ENCODE measurements around the gene EFNA2.
A peak's percentile ranks its signal among the peaks of the same experiment; 100 is the strongest.
"Not testable (repeated sequence)": the region's sequence is repeated elsewhere in the genome, so short reads cannot be mapped to it uniquely, and the experiment has no call there.

Gene EFNA2

GRCh38 chr19:1300744-1301490 is 15.2 kb downstream of the EFNA2 start:
- DNase-seq, result no peak

GRCh38 chr19:1302533-1303239 is 17.0 kb downstream of the EFNA2 start:
- DNase-seq, result no peak

GRCh38 chr19:1304197-1304924 is 18.7 kb downstream of the EFNA2 start:
- no peak for DNase-seq

- DNase-seq, result not testable (repeated sequence)
Observed at GRCh38 chr19:1305354-1305753, 19.7 kb downstream of the EFNA2 start.

DNA sequence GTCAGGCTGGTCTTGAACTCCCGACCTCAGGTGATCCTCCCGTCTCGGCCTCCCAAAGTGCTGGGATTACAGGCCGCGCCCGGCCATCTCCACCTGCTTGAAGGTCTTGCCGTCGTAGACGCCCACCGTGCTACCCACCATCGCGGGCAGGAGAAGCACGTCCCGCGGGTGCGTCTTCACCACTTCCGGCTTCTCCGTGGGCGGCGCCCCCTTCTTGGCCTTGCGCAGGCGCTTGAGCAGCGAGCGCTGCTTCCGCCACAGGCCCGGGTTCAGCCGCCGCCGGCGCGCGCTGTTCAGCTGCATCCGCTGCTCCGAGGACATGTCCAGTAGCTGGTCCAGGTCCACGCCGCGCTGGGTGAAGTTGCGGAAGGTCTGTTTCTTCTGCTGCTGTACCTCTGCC is 21.6 kb downstream of the EFNA2 start:
- DNase-seq, result no peak

DNA sequence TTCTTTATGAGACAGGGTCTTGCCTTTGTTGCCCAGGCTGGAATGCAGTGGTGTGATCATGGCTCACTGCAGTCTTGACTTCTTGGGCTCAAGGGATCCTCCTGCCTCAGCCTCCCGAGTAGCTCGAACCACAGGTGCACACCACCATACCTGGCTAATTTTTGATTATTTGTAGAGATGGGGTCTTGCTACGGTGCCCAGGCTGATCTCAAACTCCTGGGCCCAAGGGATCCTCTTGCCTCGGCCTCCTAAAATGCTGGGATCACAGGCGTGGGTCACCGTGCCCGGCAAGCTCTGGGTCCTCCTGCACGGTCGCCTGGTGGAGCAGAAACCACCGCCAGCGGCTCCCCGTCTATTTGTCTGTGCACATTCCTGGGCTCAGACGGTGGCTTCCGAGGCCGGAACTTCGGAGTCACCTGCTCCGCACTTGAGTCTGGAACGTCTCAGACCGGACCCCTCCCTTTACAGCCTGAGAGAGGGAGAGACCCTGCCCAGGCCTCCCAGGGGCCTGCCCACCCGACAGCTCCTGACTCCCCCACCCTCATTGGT is 22.2 kb downstream of the EFNA2 start:
- no peak for DNase-seq

DNA sequence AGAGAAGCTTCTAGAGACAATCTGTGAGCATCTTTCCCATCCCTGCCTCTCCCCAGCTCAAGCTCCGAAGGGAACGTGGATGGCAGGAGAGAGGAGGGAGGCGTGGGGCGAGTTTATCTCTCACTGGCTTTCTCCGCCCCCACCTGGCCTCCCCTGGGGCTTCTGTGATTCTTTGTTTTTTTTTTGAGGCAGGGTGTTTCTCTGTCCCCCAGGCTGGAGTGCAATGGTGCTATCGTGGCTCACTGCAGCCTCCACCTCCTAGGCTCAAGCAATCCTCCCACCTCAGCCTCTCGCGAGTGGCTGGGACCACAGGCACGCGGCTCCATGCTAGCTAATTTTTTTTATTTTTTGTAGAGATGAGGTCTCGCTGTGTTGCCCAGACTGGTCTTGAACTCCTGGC is 23.0 kb downstream of the EFNA2 start:
- peak; percentile 50 for DNase-seq

DNA sequence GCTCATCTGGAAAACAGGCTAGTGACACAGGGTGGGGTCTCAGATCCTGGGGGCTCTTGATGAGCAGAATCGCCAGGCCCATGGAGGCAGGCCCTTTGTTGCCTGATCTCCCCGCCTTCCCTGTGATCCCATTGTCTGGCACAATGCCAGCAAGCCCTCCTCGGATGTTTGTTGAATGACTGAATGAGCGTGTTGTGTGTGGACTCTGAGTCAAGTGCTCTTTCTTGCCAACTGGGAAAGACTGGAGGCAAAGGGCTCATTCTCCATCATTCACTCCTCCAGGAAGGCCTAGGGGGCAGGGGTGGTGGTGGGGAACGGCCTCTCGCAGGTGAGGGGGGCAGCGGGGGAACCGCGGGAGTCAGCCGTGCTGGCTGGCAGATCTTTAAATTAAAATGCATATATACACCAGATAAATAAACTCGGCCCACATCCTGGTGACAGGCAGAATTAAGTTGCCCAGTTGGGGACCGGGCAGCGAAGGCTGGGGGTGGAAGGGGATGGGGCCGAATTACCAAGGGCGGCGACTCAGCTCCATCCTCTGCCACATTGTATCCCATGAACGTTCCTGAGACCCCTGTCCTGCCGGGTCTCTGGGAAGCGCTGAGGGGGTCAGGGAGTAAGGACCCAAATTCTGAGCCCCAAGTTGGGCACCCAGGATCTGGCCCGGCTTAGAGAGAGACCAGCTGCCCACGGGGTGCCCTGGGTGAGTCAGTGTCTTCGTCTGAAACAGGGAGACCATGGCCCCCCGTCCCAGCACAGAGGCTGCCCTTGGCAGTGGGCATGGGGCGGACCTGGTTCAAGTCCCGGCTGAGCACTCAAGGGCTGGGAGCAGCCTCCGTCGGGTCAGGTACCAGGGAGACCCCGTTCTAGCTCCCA is 24.5 kb downstream of the EFNA2 start:
- DNase-seq, result no peak

DNA sequence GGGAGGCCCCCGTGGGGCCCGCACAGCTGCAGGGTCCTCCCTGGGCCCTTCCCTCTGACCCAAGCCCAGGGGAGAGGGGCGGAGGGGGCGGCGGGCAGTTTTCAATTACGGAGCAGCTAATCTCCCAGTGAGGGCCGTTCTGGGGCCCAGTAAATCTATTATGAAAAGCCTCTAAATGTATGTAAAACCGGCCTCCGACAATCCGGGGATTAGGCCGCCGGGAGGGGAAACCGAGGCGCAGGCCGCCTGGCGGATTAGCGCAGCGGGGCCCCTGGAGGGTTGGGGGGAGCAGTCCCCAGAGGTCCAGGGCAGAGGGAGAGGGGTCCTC is 25.1 kb downstream of the EFNA2 start:
- no peak for DNase-seq

GRCh38 chr19:1311543-1312091 is 25.9 kb downstream of the EFNA2 start:
- no peak for DNase-seq

- DNase-seq, result no peak
Observed at GRCh38 chr19:1312767-1313694, 27.4 kb downstream of the EFNA2 start.

- no peak for DNase-seq
Observed at GRCh38 chr19:1313695-1314613, 28.3 kb downstream of the EFNA2 start.

DNA sequence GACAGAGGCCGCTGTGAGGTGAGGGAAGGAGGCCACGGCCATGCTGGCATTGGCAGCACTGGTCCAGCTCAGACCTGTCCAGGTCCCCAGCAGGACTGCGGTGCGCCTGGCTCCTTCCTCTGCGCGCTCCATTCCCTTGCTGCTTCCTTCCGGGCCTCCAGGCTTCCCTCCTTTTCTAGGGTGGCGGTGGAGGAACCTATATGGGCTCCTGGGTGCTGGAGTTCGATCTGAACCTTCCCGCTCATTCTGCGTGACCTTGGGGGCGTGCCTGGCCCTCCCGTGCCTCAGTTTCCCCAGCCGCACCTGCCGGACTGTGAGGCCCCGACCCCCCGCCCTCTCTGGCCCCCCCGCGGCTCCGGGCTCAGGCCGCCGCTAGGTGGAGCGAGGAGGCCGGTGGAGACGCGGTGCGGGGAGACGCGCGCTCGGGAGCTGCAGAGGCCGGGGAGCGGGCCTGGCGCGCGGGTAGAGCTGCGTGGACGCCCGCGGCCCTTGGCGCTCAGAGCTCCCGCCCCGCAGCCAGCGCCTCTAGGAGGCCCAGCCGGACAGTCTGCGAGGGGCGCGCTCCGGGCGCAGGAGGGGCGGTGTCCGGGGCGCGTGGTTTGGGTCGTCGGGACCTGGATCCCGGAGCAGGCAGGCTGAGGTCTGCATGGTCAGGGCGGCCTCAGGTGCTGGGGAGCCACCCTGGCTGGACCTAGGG is 29.9 kb downstream of the EFNA2 start:
- no peak for DNase-seq

DNA sequence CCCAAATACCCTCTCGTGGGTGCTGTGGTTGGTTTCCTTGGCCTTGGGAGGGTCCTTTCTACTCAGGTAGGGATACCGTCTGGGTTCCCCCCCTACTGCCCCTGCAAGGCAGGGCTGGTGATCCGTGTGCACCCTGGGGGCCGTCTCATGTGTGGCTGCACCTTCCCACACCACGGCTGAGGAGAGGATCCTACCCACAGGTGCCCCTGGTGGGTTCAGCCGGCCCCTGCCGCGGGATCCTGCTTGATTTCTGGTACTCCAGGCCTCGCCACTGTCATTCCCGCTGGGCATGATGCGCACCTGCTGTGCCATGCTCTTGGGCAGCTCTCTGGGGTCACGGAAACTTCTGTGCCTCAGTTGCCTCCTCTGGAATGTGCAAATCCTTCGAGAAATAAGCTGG is 30.8 kb downstream of the EFNA2 start:
- DNase-seq, result no peak

GRCh38 chr19:1317274-1318003 is 31.8 kb downstream of the EFNA2 start:
- no peak for DNase-seq

- DNase-seq, result no peak
Observed at GRCh38 chr19:1318678-1319471, 33.2 kb downstream of the EFNA2 start.

GRCh38 chr19:1320282-1320650 is 34.6 kb downstream of the EFNA2 start:
- DNase-seq, result not testable (repeated sequence)

DNA sequence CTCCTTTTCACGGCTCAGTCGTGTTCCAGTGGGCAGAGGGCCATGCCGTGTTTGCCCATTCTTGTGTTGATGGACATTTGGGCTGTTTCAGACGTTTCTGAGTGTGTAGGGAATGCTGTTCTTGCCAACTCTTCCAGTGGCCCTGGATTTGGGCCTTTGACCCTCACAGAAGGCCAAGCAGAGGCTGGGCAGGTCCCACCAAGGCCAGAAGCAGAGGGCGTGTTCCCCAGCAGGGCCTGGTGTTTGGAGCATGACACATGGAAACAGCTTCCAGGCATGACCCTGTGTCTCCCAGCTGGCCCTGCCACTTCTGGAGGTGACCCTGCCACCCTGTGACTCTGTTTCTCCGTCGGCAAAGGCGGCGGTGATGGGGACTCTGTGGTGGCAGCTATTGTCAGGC is 35.9 kb downstream of the EFNA2 start:
- DNase-seq, result no peak

All from NCI-H2171 (cell line).